Activated naive CD4-positive, alpha-beta T cell treated with anti-CD3 and anti-CD28 coated beads, Interleukin-2, amount 10 ng/mL, durations not matched to agents 7 days and 5 days (primary cell): ENCODE data around the gene H19.

Source experiments
- CTCF ChIA-PET: fragments of 350-600 bp; sonication (Branson Sonifier 250); formaldehyde crosslinking; loops from one replicate; lab custom pipeline; 2021; ENCODE audit warnings: antibody characterized with exemption; lab: Charles Lee
- DNase-seq: peaks from one replicate; pipeline ENCODE4 v3.0.0-alpha.2; 2020
- H3K27ac Mint-ChIP-seq: one replicate; pipeline ENCODE4 v1.8.0; 2021; ENCODE audit warnings: mild to moderate bottlenecking, moderate library complexity, mixed read lengths
- H3K27me3 Mint-ChIP-seq: one replicate; pipeline ENCODE4 v1.8.0; 2021; ENCODE audit warnings: mild to moderate bottlenecking, mixed read lengths
- H3K36me3 Mint-ChIP-seq: one replicate; pipeline ENCODE4 v1.8.0; 2021; ENCODE audit warnings: mixed read lengths
- H3K4me1 Mint-ChIP-seq: one replicate; pipeline ENCODE4 v1.8.0; 2021; ENCODE audit warnings: mixed read lengths
- H3K4me3 Mint-ChIP-seq: one replicate; pipeline ENCODE4 v1.8.0; 2021; ENCODE audit warnings: mild to moderate bottlenecking, moderate library complexity, mixed read lengths
- H3K9me3 Mint-ChIP-seq: one replicate; pipeline ENCODE4 v1.8.0; 2021; ENCODE audit warnings: mixed read lengths

Gene H19

DNA sequence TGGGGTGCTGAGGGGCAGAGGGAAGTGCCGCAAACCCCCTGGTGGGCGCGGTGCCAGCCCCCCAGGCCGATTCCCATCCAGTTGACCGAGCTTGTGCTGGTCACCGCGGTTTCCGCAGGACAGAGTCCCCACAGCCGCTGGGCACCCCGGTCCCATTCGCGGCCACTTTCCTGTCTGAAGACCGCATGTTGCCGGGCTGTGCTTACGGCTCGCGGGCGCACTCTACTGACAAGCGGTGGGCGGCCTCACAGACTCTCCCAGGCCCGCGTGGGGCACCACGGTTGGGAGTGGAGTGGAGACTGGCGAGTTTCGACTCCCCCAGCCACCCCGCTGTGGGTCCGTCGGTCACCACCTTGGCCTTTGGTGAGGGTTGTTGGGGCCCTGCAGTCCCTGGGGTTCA, 648 bp upstream of the H19 start:
- no peaks in the 10 kb centered on the region for H3K9me3 Mint-ChIP-seq
- no peaks in the 10 kb centered on the region for H3K27me3 Mint-ChIP-seq
- no peaks in the 10 kb centered on the region for H3K36me3 Mint-ChIP-seq
- no peaks in the 10 kb centered on the region for H3K4me1 Mint-ChIP-seq
- no peak overlapping the region for H3K4me3 Mint-ChIP-seq
- CTCF ChIA-PET, result no interaction called here
- no peak overlapping the region for H3K27ac Mint-ChIP-seq
- DNase-seq, result no peak

DNA sequence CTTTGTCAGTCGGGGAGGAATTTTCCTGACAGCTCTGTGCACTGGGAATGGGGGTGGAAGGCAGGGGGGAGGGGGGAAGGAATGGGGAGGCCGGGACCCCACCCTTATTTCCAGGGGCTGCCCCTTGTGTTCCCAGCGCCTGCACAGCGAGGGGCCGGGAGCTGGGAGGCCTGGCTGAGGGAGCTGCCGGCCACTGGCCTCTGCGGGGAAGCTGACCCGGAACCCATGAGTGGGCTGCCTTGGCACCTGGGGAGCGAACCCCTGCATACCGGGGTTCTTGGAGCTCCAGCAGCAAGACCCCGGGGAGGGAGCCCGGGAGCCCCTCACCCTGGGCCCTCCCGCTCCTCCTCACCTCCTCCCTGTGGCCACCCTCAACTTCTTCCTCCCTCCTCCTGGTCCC, 3.5 kb downstream of the H19 start:
- DNase-seq, result no peak
- Mint-ChIP-seq H3K4me1 (no peaks in the 10 kb centered on the region), H3K27me3 (no peaks in the 10 kb centered on the region), H3K36me3 (no peaks in the 10 kb centered on the region), H3K27ac (no peak overlapping the region), H3K4me3 (no peak overlapping the region), H3K9me3 (no peaks in the 10 kb centered on the region)
- CTCF ChIA-PET, result no interaction called here

- H3K4me3 Mint-ChIP-seq, result no peak overlapping the region
- H3K9me3 Mint-ChIP-seq, result no peaks in the 10 kb centered on the region
- H3K4me1 Mint-ChIP-seq, result no peaks in the 10 kb centered on the region
Observed at GRCh38 chr11:1992111-1992510, 5.5 kb downstream of the H19 start.

DNA sequence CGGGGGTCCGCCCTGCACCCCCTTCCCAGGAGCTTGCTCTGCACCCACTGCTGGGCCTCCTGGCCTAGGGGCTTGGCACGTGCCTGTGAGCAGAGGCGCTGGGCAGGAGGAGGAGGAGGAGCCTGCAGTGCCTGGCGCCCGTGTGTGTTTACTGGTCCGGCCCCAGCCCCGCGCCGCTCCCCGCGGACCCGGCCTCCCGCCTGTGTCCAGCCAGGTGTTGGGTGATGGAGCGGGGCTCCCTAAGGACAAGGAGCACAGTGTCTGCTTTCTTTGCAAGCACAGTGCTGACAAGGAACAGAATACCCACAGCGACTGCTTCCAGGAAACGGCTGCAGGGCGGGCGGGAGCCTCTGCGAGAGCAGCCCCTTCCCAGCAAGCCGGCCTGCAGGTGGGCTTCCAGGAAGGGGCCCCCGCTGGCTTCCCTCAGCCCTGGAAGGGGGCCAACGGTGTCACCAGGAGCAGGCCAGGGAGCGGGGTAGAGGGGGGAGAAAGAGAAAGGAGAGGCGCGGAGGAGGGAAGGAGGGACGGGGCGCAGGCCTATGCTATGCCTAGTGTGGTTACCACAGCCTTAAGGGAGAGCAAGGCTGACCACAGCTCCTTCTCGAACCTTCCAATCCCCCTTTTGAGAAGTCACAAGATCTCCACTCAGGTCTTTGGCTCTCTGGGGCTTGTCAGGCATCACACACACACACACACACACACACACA, 6.6 kb downstream of the H19 start:
- Mint-ChIP-seq H3K4me1 (no peaks in the 10 kb centered on the region), H3K4me3 (no peak overlapping the region), H3K36me3 (no peaks in the 10 kb centered on the region), H3K27me3 (no peaks in the 10 kb centered on the region), H3K9me3 (no peaks in the 10 kb centered on the region), H3K27ac (no peak overlapping the region)
- CTCF ChIA-PET, result no interaction called here
- no peak for DNase-seq

More at GRCh38 chr11:1992111-1992510, 5.5 kb downstream of the H19 start:
- CTCF ChIA-PET, result interaction anchor here (0.9 kb wide), 1 partner anchor 339 kb away, joined by 3 read pairs; no protein-coding TSS in a partner anchor
- Mint-ChIP-seq H3K27ac (no peak overlapping the region), H3K27me3 (no peaks in the 10 kb centered on the region), H3K36me3 (no peaks in the 10 kb centered on the region)
- no peak for DNase-seq

DNA sequence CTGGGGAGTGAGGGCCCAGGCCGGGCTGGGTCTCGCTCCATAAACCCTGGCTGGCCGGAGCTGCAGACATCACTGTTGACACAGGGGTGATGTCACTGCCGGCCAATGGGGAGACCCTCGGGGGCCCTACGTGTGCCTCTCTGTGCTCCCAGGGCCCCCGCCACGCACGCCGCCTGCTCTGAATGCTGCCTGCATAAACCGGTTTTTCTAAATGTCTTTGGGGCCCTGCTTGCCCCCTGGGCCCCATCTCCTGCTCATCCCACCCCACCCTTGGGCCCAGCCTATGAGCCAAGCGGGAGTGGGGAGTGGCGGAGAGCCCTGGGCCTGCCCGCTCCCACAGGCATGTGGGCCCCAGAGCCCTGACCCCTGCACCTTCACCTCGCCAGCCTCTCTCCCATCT, 7.7 kb downstream of the H19 start:
- no peak overlapping the region for H3K27ac Mint-ChIP-seq
- no peaks in the 10 kb centered on the region for H3K36me3 Mint-ChIP-seq
- H3K9me3 Mint-ChIP-seq, result no peaks in the 10 kb centered on the region
- no peak for DNase-seq
- no peak overlapping the region for H3K4me3 Mint-ChIP-seq
- CTCF ChIA-PET, result no interaction called here
- no peaks in the 10 kb centered on the region for H3K4me1 Mint-ChIP-seq
- H3K27me3 Mint-ChIP-seq, result no peaks in the 10 kb centered on the region

- no peaks in the 10 kb centered on the region for H3K9me3 Mint-ChIP-seq
- H3K4me3 Mint-ChIP-seq, result no peak overlapping the region
- no peak overlapping the region for H3K27ac Mint-ChIP-seq
- H3K4me1 Mint-ChIP-seq, result no peaks in the 10 kb centered on the region
- H3K27me3 Mint-ChIP-seq, result no peaks in the 10 kb centered on the region
- CTCF ChIA-PET, result no interaction called here
- DNase-seq, result no peak
- H3K36me3 Mint-ChIP-seq, result no peaks in the 10 kb centered on the region
Observed at GRCh38 chr11:1988667-1989317, 8.8 kb downstream of the H19 start.

- no peak overlapping the region for H3K27ac Mint-ChIP-seq
- H3K36me3 Mint-ChIP-seq, result no peaks in the 10 kb centered on the region
- H3K4me1 Mint-ChIP-seq, result no peaks in the 10 kb centered on the region
- H3K9me3 Mint-ChIP-seq, result no peaks in the 10 kb centered on the region
- DNase-seq, result no peak
- no peak overlapping the region for H3K4me3 Mint-ChIP-seq
- CTCF ChIA-PET, result no interaction called here
- no peaks in the 10 kb centered on the region for H3K27me3 Mint-ChIP-seq
Observed at GRCh38 chr11:1988174-1988573, 9.5 kb downstream of the H19 start.

DNA sequence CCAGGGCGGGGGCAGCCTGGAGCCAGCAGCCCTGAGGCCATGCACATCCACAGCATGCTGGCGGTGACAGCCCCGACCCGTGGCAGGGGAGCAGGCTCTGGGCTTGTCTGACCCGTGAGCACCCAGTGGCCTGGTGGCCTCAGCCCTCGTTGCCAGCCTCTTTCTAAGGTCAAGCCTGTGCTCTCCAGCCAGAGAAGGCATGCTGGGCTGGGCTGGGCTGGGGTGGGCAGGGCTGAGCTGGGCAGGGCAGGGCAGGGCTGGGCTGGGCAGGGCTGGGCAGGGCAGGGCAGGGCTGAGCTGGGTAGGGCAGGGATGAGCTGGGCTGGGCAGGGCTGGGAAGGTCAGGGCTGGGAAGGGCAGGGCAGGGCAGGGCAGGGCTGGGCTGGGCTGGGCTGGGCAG, 10.6 kb downstream of the H19 start:
- Mint-ChIP-seq H3K36me3 (no peaks in the 10 kb centered on the region), H3K27me3 (no peaks in the 10 kb centered on the region), H3K4me3 (no peak overlapping the region), H3K9me3 (no peaks in the 10 kb centered on the region), H3K27ac (no peak overlapping the region), H3K4me1 (no peaks in the 10 kb centered on the region)
- CTCF ChIA-PET, result no interaction called here
- DNase-seq, result no peak

DNA sequence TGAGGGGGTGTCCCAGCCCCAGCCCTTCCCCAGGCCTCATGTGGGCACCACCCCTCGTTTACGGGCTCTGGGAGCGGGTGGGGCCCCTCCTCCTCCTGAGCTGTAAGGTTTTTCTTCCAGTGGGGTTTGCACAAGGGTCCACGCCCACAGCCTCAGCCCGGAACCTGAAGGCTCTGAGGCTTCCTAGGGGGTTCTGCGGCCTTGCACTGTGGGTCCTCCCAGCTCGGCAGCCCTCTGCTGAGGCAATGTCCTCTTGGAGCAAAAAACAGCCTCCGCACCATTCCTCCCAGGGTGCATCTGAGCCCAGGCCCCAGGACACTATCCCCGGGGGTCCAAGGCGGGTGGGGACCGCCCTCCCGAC, 14.1 kb downstream of the H19 start:
- CTCF ChIA-PET, result no interaction called here
- H3K27ac Mint-ChIP-seq, result no peak overlapping the region
- H3K9me3 Mint-ChIP-seq, result no peaks in the 10 kb centered on the region
- no peaks in the 10 kb centered on the region for H3K4me1 Mint-ChIP-seq
- DNase-seq, result no peak
- H3K36me3 Mint-ChIP-seq, result no peaks in the 10 kb centered on the region
- H3K27me3 Mint-ChIP-seq, result no peaks in the 10 kb centered on the region
- H3K4me3 Mint-ChIP-seq, result no peak overlapping the region

- CTCF ChIA-PET, result no interaction called here
- DNase-seq, result no peak
- H3K36me3 Mint-ChIP-seq, result no peaks in the 10 kb centered on the region
- no peaks in the 10 kb centered on the region for H3K9me3 Mint-ChIP-seq
- no peak overlapping the region for H3K4me3 Mint-ChIP-seq
- no peak overlapping the region for H3K27ac Mint-ChIP-seq
- no peaks in the 10 kb centered on the region for H3K27me3 Mint-ChIP-seq
- no peaks in the 10 kb centered on the region for H3K4me1 Mint-ChIP-seq
Observed at GRCh38 chr11:1982873-1983600, 14.6 kb downstream of the H19 start.

GRCh38 chr11:1979607-1980006, 18.0 kb downstream of the H19 start:
- no peak overlapping the region for H3K27ac Mint-ChIP-seq
- no peaks in the 10 kb centered on the region for H3K4me1 Mint-ChIP-seq
- no peaks in the 10 kb centered on the region for H3K36me3 Mint-ChIP-seq
- CTCF ChIA-PET, result no interaction called here
- no peak for DNase-seq
- H3K27me3 Mint-ChIP-seq, result no peaks in the 10 kb centered on the region
- no peaks in the 10 kb centered on the region for H3K9me3 Mint-ChIP-seq
- H3K4me3 Mint-ChIP-seq, result no peak overlapping the region

- H3K27ac Mint-ChIP-seq, result no peak overlapping the region
- no peaks in the 10 kb centered on the region for H3K9me3 Mint-ChIP-seq
- H3K4me3 Mint-ChIP-seq, result no peak overlapping the region
- no peaks in the 10 kb centered on the region for H3K4me1 Mint-ChIP-seq
- CTCF ChIA-PET, result no interaction called here
- H3K27me3 Mint-ChIP-seq, result no peaks in the 10 kb centered on the region
- DNase-seq, result no peak
- no peaks in the 10 kb centered on the region for H3K36me3 Mint-ChIP-seq
Observed at GRCh38 chr11:1978720-1979473, 18.7 kb downstream of the H19 start.

- CTCF ChIA-PET, result no interaction called here
- Mint-ChIP-seq H3K27ac (no peak overlapping the region), H3K36me3 (no peaks in the 10 kb centered on the region), H3K9me3 (no peaks in the 10 kb centered on the region), H3K4me1 (no peaks in the 10 kb centered on the region), H3K27me3 (no peaks in the 10 kb centered on the region), H3K4me3 (no peak overlapping the region)
- DNase-seq, result no peak
Observed at GRCh38 chr11:1975185-1975584, 22.5 kb downstream of the H19 start.

GRCh38 chr11:1970956-1971355, 26.7 kb downstream of the H19 start:
- H3K27me3 Mint-ChIP-seq, result no peaks in the 10 kb centered on the region
- no peaks in the 10 kb centered on the region for H3K4me1 Mint-ChIP-seq
- H3K4me3 Mint-ChIP-seq, result no peak overlapping the region
- no peak for DNase-seq
- no peak overlapping the region for H3K27ac Mint-ChIP-seq
- CTCF ChIA-PET, result no interaction called here
- no peaks in the 10 kb centered on the region for H3K36me3 Mint-ChIP-seq
- no peaks in the 10 kb centered on the region for H3K9me3 Mint-ChIP-seq
